Activated CD4-positive, alpha-beta T cell treated with anti-CD3 and anti-CD28 coated beads, Interleukin-2, amount 50 U/mL, for 4 hours (primary cell): ENCODE results near the gene SNRPD1.
"Not testable (repeated sequence)": the region's sequence is repeated elsewhere in the genome, so short reads cannot be mapped to it uniquely, and the experiment has no call there.

Experiments used
- DNase-seq, 2 experiments: peaks; one replicate each; pipeline ENCODE4 v3.0.0-alpha.2; 2020

Gene SNRPD1

DNA sequence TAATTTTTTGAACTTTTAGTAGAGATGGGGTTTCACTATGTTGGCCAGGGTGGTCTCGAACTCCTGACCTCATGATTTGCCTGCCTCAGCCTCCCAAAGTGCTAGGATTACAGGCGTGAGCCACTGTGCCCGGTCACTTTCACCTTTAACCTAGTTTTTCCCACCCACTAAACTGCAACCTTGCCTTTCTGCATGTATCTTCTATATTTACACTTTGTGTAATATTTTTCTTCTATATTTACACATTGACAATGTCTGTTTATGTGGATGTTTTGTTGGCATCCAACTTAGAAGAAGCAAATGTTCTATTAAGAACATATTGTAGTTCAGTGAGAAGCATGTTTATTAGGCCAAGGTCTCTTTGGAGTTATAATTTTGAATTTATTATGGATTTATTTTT, 26.7 kb downstream of the SNRPD1 start:
- no peak for DNase-seq

DNA sequence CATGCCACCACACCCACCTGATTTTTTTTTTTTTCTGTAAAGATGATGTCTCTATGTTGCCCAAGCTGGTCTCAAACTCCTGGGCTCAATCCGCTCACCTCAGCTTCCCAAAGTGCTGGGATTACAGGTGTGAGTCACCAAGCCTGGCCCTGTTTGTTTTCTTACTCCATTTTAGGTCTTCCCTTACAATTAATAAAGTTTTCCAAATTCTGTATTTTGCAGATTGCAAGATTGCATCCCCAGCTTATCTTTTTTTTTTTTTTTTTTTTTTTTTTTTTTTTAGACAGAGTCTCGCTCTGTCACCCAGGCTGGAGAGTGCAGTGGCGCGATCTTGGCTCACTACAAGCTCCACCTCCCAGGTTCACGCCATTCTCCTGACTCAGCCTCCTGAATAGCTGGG, 28.3 kb downstream of the SNRPD1 start:
- DNase-seq: not testable (repeated sequence)

DNA sequence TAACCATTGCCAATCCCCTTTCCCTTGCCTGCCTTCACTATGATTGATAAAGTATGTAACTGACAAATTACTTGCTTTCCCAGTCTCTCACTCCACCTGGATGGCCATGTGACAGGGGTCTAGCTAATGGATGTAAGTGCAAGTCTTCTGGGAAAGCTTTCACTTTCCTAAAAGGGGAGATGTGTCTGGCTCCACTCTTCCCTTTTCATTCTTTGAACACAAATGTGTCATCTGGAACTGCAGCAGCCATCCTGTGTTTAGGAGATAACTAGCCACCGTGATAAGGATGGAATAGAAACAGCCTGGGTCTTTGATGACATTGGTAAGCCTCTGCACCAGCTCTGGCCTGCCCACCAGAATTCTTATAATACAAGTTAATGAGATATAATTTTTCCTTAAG, 38.2 kb downstream of the SNRPD1 start:
- no peak for DNase-seq

DNA sequence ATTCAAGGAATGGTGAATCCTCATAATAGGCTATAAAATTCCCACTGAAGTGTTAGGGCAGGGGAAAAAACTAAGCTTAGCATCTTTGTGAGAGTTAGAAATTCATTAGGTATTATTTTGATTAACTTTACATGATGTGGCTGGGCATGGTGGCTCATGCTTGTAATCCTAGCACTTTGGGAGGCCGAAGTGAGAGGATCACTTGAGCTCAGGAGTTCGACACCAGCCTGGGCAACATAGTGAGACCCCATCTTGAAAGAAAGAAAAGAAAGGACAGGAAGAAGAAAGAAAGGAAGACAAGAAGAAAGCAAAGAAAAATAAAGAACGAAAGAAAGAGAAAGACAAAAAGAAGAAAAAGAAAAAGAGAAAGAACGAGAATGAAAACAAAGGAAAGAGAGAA, 40.0 kb downstream of the SNRPD1 start:
- no peak for DNase-seq

DNA sequence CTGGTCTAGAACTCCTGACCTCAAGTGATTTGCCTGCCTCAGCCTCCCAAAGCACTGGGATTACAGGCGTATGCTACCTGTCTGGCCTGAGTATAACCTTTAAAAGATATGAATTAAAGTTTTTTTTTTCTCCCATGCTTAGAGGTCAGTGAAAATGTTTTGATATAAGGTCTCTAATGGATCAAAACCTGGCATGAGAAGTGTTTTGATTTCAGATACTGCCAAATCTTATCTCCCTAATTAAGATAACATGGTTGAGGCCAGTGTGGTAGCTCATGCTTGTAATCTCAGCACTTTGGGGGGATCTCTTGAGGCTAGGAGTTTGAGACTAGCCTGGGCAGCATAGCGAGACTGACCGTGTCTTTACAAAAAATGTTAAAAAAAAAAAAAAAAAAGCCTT, 41.2 kb downstream of the SNRPD1 start:
- no peak for DNase-seq

DNA sequence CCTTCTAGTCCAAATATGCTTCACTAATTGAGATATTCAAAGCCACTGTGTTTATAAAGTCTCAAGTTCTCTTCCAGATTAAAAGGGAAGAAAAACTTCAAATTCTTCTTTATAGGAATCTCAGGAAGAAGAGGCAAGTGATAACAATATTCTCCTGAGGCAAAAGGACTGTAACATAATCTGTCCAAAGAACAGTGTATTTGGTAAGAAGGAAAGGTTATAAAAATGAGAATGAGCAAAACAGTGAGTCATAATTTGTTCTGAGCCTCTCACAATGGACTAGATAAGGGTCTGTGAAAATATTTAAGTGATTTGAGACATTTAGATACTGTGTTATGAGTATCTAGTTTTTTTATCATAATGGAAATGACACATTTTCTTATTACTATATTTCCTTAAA, 44.3 kb downstream of the SNRPD1 start:
- DNase-seq: no peak

DNA sequence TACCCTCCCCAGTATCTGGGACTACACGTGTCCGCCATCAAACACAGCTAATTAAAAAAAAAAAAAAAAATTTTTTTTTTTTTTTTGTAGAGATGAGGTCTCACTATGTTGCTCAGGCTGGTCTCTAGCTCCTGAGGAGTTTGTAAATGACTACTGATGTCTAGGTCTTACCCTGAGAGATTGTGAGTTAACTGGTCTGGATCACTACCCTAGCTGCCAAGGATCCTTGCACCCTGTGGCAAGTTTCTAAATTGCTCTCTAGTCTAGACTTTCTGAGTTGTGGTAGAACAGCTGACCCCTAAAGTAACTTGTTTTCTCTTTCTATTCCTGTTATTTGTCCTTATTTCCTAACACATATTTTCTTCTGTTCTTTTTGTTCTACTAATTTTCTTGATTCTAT, 48.0 kb downstream of the SNRPD1 start:
- no peak for DNase-seq

DNA sequence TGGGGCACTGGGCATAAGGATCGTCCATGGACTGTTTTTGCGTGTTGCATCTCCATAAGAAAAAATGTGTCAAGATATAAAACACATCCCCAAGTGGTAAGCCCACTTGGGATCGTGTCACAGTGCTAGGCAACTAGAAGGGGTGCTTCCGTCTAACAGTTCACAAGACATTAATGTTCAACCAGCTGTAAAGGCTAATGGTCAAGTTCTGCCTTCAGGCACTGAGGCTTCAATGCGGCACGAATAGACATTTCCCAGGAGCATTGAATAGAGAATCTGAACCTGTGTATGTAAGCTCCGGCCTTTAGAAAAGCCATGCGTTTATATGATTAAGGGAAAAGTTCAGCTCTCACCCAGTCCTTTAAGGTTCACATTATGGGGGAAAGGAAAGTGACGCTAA, 50.5 kb downstream of the SNRPD1 start:
- no peak for DNase-seq

DNA sequence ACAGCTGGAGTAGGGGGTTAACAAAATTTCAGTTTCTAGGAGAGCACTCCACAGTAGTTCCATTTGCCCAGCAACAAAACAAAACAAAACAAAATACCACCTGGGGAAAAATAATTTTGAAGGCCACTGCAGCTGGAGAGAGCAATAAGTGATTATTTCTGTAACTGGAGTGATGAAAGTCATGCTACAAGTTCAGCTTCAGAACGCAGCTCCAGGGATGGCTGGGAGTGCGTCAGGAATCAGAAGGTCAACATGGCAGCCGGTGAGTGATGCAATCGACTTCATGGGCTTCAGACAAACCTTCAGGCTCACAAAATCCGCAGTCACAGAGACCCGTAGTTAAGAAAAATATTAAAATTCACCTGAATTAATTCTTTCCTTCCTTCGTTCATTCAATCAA, 51.5 kb downstream of the SNRPD1 start:
- DNase-seq: no peak

DNA sequence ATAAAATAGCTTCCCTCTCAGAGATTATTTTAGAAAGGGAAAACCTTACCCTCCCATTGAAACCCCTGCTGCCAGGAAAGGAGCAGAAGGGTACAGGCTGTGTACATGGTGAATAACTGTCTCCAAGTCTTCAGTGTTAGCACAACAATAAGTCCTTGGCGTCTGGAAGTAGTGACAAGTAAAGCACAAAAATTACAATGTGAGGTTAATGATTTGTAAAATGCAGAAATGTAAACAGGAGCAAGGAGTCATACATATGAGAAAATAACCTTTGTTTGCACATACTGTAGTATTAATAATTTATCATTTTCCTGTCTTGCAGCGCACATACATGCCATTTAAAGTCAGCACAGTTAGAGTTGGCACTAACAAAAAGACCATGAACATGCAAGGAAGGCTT, 52.0 kb downstream of the SNRPD1 start:
- DNase-seq: no peak

DNA sequence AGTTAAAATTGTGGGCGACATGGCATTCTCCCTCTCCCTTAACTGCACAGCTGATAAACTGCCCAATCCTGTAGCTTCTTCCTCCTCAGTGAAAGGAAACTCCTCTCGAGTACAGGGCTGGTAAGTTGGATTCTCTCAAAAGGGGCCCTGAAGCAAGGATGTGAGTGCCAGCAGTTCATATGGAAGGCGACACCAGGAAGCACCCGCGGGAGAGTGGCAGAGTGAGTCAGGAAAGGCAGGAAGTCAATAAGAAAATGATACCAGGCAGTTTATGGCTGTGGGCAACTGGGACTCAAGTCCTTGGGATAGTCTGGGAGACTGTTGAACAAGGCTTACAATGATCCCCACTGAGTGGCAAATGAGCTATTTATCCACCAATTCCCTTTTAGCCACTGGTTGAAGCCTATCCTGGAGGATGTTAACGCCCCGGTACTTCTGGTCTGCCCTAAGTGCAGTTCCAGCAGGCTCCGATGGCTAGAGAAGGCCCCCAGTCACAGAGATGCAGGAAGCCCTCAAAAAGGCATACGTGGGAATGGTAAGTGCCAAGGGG, 57.7 kb downstream of the SNRPD1 start:
- DNase-seq: no peak

DNA sequence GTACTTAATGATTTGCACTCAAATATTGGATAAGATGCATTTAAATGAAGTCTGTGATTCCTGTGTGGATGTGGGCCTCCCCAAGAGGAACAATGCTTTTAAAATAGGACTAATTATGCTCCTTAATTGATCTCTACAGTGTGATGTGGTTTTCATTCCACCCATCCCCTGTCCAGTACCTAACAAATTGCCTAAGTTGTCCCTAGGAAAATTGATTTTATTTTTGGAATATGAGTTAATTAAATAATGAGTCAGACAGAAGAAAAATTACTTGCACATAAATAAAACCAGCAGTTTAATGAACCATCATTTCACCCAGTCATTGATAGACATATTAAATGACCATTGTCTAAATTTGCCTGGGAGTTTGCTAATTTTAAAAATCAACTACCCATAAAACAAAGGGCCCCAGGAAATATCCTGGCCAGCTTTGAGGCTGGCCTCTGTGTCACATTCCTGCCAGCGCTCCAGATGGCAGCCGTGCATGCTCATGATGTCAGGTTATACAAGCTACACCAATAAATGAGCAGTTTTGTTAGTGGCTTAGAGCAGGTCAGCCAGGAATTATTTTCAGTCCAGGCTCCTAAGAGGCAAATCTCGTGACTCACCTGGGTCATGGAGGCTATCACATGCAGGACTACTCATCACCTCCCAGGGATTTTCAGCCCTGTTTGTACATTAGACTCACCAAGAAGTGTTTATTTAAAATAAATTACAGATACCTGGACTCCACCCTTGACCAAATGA, 60.6 kb downstream of the SNRPD1 start:
- no peak for DNase-seq

DNA sequence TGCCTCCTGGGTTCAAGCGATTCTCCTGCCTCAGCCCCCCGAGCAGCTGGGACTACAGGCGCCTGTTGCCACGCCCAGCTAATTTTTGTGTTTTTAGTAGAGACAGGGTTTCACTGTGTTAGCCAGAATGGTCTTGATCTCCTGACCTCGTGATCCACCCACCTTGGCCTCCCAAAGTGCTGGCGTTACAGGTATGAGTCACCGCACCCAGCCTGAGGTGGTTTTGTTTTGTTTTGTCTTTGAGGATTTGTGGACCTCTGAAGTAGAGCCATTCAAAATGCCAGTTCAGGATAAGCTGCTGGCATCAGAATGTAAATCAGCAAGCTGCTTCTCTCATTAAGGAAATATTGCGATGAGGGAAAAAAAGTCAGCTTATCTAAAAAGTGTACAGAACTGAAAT, 63.2 kb downstream of the SNRPD1 start:
- DNase-seq: not testable (repeated sequence)

DNA sequence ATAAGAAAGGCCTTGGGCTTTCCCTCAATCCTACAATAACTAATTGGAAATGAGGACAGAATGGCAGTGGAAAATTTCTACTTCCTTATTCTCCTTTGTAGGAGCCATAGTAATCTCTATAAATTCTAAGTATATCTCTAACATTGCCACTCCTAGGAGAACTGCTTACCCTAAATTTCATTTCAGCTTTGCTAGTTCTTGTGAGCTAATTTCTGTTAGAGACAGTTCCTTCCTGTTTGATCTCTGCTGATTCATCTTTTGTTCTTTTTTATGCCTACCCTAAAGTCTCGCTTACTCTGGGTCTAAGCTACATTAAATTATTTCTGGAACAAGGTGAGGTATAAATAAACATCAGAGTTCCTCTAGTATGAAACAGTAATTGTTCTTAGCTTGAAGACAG, 66.7 kb downstream of the SNRPD1 start:
- DNase-seq: no peak

DNA sequence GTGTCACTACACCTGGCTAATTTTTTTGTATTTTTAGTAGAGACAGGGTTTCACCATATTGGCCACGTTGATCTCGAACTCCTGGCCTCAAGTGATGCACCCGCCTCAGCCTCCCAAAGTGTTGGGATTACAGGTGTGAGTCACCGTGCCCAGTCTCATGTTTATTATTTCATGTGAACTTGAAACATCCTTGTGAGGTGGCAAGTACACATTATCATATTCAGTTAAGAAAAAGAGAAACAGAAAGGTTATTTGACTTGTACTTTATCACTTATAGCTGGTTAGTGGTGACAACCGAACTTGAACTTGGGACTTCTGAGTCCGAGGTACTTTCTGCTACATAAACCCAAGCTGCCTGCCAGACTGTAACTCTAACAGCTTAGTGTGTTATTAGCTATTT, 68.0 kb downstream of the SNRPD1 start:
- no peak for DNase-seq

DNA sequence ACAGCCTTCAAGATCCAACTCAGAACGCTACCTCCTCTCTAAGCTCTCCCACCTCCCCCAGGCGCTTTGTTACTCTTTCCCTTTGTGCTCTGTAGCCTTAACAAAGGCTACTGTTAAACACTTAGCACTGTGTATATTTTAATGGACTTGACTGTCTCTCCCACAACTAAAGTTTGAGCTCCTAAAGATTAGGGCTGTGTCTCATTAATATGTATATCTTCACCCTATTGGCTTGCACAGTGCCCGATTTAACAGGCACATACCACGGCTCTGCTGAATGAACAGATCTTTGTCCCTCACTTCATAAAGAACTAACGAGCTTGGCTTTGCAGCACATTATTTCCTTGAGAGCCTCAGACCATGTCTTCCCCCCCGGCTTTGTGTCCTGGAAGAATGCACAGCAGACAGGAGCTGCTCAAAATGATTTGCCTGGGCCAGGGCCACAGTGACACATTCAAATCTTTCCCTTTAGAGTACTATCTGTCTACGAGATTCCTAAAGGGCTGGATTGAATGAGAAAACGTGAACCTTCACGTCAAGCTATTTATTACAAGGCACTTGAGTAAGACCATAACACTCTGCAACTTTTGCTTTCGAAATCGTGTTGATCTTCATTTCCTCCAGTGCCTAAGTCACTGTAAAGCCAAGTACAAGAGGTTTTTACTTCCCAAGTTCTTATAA, 70.4 kb downstream of the SNRPD1 start:
- DNase-seq: no peak
